GM12801 (cell line): ENCODE measurements around the gene VWA5B1.

Source experiments
- TF ChIP-seq, protein P1 (sequence below): IDR thresholded peaks from one replicate; pipeline ENCODE4 v1.5.1; 2011; ENCODE audit warnings: control low read depth; ENCODE audit not compliant: insufficient read length; ENCODE audit errors: extremely low read depth

Gene VWA5B1

DNA sequence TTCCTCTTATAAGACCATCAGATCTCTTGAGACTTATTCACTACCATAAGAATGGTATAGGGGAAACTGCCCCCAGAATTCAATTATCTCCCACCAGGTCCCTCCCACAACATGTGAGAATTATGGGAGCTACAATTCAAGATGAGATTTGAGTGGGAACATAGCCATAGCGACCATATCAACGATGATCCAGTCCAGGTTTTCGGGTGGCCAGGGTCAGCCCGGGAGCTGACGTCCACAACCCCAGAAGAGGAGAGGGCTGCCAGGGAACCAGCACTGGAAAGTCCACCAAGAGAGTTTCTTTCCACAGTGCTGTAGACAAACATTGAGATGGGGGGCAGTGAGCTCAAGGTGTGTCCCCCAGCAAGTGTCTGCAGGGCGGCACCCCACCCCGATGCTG lies 88.4 kb downstream of the VWA5B1 start:
- TF ChIP-seq, protein P1, sequence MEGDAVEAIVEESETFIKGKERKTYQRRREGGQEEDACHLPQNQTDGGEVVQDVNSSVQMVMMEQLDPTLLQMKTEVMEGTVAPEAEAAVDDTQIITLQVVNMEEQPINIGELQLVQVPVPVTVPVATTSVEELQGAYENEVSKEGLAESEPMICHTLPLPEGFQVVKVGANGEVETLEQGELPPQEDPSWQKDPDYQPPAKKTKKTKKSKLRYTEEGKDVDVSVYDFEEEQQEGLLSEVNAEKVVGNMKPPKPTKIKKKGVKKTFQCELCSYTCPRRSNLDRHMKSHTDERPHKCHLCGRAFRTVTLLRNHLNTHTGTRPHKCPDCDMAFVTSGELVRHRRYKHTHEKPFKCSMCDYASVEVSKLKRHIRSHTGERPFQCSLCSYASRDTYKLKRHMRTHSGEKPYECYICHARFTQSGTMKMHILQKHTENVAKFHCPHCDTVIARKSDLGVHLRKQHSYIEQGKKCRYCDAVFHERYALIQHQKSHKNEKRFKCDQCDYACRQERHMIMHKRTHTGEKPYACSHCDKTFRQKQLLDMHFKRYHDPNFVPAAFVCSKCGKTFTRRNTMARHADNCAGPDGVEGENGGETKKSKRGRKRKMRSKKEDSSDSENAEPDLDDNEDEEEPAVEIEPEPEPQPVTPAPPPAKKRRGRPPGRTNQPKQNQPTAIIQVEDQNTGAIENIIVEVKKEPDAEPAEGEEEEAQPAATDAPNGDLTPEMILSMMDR = no peak

DNA sequence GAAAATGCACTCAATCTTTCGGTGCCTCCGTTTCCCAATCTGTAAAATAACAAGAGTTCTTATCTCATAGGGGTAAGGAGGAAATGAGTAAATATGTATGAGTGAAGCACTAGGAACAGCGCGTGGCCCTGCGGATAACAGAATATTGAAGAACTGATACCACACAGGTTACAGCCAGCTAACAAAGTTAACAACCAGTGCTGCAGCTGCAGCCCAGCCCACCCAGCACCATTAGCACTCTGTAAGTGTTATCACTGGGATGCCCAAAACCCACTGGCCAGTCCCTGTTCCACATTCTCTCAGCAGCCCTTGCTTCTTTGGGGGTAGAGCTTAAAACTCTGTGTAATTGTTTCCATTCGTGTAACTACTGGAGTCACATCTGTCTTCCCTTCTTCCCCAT lies 89.5 kb downstream of the VWA5B1 start:
- TF ChIP-seq, protein P1 = no peak

DNA sequence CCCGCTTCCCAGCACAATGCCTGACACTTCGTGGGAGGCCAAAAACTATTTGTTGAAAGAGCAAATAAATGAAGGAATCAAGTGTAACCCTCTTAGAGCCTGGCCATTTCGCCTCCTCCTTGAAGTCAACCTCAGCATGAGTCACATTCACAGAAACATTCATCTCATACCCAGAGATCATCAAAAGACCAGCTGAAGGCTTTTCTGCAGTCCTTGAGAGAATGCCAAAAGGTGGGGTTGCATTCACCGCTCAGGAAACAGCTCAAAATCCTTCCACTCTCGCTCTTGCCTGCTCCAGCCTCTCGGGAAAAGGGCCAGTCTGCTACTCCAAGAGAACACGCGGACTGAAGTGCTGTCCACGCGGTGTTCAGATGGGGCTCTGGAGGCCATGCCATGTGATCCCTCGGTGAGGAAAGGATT lies 90.0 kb downstream of the VWA5B1 start:
- TF ChIP-seq, protein P1 = no peak

DNA sequence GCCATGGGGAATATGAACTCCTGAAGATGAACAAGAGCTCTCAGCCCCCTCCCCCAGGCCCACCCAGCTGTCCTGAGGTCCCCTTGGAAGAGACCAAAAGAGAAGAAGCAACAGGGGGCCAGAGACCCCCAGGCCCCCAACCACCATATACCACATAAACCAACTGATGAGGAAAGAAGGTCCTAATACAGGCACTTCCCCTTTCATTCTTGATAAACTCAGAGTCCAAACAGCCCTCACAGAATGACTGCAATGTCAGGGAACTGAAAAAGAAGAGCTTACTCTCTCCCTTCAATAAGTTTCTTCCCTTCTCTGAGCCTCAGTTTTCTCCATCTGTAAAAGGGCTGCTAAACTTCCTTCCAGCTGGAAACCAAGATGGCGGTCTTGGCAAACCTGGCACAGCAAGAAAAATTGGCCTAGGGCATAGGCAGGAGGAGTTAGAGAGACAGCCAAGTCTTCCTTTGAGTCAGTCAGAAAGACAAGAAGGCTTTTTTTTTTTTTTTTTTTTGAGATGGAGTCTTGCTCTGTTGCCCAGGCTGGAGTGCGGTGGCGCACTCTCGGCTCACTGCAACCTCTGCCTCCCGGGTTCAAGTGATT lies 90.5 kb downstream of the VWA5B1 start:
- TF ChIP-seq, protein P1 = no peak

DNA sequence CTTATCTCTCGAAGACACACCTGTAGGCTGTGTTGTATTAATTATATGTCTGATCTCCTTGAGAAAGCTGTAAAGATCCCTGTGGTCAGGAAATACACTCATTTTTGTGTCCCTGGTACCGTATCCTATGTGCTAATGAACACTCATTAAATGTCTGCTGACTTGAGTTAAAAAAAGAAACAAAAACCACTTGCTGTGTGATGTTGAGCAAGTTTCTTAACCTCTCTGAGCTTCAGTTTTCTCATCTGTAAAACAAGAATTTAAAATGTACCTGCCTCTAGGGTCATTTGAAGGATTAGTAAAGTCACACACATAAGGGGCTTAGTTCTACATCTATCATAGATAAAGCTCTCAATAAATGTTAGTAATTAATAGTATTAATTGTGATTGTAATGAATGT lies 91.3 kb downstream of the VWA5B1 start:
- TF ChIP-seq, protein P1 = no peak

DNA sequence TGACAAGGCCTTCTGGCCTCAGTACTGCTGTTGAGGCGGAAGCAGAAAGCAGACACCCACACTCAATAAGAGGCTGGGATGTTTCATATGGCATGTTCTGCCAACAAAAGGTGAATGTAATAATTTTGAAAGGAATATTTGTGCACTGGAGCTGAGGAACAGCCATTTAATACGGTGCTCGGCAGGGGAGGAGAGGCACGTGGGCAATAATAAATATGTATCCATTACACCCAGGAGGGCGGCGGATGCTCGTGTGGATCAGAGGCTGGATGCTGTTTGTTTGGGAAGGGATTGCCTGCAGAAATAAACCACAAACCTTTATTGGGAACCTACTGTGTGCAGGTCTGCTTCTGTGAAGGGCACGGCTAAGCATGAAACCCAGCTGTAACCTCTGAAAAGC lies 92.0 kb downstream of the VWA5B1 start:
- TF ChIP-seq, protein P1 = no peak

DNA sequence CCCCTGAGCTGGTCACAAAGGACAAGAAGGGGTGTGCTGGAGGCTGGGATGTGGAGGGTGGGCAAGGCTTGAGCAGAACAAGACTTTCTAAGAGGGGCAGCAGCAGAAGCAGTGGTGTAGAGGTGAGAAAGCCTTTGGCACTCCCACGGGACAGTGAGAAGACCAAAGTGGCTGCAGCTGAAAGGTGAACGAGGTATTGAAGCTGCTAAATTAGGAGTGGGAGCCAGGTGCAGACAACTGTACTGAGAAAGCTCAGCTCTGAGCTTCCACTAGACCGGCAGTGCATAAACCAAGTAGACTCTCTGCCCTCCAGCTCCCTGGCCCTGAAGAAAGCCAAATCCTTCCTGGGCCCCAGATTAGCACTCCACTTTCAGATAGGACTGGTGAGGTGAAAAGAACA lies 93.0 kb downstream of the VWA5B1 start:
- TF ChIP-seq, protein P1 = no peak
